ENCODE measurements around the gene NBPF1.
"Not testable (repeated sequence)": the region's sequence is repeated elsewhere in the genome, so short reads cannot be mapped to it uniquely, and the experiment has no call there.

NBPF1 gene

DNA sequence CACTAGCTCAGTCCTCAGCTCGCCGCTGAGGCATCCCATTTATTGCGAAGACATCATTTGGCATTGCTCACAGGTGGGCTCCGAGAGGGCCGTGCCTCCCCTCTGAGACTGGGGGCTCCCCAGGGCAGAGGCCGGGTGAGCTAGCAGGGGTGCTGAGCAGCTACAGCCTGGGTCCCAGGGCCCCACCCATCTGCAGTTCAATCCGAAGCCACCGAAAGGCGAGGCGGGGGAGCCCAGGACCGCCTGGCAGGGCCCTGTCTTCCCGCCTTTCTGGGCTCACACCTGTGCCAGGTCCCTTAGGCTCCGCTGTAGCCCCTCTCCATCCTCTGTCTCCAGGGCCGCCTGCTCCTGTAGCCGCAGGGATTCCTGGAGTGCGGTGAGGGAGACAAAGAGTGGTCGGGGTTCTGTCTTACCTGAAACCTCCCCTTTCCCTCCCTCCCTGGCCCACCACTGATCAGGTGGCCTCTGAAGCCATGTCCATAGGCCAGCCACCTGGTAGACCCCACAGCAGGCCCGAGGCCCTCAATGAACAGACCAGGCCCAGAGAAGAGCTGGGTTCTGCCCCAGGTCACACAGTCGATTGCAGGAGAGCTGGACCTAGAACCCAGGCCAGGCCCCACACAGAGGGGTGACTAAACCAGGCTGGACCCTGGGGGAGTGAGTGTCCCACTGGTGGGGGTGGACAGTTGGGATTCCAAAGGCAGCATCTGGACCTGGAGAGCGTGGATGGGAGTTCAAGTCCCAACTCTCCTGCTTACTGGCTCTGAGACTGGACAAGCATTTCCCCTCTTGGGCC is 18.1 kb upstream of the NBPF1 start:
- Histone ChIP-seq H3K27me3 (ENCODE audit: control insufficient read depth in 1 of 2, insufficient read depth in 2 of 2, low read length in 2 of 2) (no peaks in the 10 kb centered on the region), H3K4me3 (ENCODE audit: low read depth in 1 of 2, low read length in 2 of 2) (no peak overlapping the region), H3K9ac (ENCODE audit: low read depth in 1 of 2, low read length in 2 of 2) (no peak overlapping the region), H3K36me3 (ENCODE audit: control insufficient read depth in 1 of 2, insufficient read depth in 2 of 2, low read length in 2 of 2) (peaks cover 27 to 76% of the 10 kb centered on the region in 2 donors), H3K4me1 (ENCODE audit: control insufficient read depth in 1 of 2, insufficient read depth in 2 of 2, low read length in 2 of 2) (no peaks in the 10 kb centered on the region), H3K27ac (ENCODE audit: low read depth, low read length) (no peak overlapping the region), H3K9me3 (ENCODE audit: control insufficient read depth in 1 of 2, low read length in 2 of 2) (no peaks in the 10 kb centered on the region)

DNA sequence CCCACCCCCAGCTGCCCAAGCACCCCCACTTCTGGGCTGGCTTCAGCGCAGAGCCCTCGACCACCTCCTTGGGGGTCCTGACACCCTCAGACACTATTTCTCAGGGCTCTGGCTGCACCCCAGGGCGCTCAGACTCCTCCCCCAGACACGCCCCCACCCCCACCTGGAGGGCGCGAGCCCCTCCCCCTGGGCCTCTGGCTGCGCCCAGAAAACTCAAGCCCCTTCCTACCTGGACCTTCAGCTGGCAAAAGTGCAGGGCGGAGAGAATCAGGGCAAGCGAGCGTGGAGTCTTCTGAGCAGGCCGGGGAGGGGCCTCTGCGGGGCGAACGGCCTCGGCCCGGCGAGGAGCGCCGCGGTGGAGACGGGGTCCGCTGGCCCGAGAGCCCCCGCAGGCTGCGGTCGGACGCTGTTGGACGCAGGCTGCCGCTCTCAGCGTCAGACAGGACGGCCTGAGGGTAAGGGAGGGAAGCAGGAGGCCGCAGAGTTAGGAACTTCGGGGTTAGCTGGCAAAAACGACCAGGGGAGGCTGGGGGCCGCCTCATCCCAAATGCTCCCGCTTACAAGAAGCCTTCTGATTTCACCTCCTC is 17.4 kb upstream of the NBPF1 start:
- Histone ChIP-seq H3K36me3 (ENCODE audit: control insufficient read depth in 1 of 2, insufficient read depth in 2 of 2, low read length in 2 of 2) (peaks cover 34 to 82% of the 10 kb centered on the region in 2 donors), H3K27me3 (ENCODE audit: control insufficient read depth in 1 of 2, insufficient read depth in 2 of 2, low read length in 2 of 2) (no peaks in the 10 kb centered on the region), H3K4me3 (ENCODE audit: low read depth in 1 of 2, low read length in 2 of 2) (no peak overlapping the region), H3K27ac (ENCODE audit: low read depth, low read length) (no peak overlapping the region), H3K9ac (ENCODE audit: low read depth in 1 of 2, low read length in 2 of 2) (no peak overlapping the region), H3K4me1 (ENCODE audit: control insufficient read depth in 1 of 2, insufficient read depth in 2 of 2, low read length in 2 of 2) (no peaks in the 10 kb centered on the region), H3K9me3 (ENCODE audit: control insufficient read depth in 1 of 2, low read length in 2 of 2) (no peaks in the 10 kb centered on the region)

DNA sequence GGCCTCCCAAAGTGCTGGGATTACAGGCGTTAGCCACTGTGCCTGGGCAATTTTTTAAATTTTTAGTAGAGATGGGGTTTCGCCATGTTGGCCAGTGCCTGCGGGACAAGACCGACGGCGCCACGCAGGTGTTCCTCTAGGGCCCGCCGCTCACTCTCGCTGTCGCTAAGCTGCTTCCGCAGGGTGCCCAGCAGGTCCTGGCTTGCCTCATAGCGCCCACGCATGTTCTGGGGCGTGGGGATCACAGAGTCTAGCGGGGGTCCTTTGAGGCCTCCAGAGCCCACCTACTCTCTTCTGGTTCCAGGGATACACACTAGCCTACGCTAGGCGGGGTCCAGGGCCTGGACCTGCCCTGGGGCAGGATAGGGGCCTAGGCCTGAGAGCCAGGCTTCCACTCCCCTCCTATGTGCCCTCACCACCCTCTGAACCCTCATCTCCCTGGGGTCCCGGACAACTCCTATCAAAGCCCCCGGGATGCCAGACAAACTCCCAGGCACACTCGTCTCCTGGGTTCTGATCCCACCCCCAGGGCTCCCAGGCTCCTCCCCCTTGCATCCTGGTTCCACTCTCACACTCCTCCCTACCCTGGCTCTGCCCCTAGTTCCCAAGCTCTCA is 16.7 kb upstream of the NBPF1 start:
- not testable (repeated sequence) for H3K4me1 ChIP-seq (ENCODE audit: control insufficient read depth in 1 of 2, insufficient read depth in 2 of 2, low read length in 2 of 2); H3K4me3 ChIP-seq (ENCODE audit: low read depth in 1 of 2, low read length in 2 of 2); H3K9me3 ChIP-seq (ENCODE audit: control insufficient read depth in 1 of 2, low read length in 2 of 2); H3K27me3 ChIP-seq (ENCODE audit: control insufficient read depth in 1 of 2, insufficient read depth in 2 of 2, low read length in 2 of 2); H3K27ac ChIP-seq (ENCODE audit: low read depth, low read length); H3K9ac ChIP-seq (ENCODE audit: low read depth in 1 of 2, low read length in 2 of 2)
- peaks cover 36 to 81% of the 10 kb centered on the region in 2 donors for H3K36me3 ChIP-seq (ENCODE audit: control insufficient read depth in 1 of 2, insufficient read depth in 2 of 2, low read length in 2 of 2)

GRCh38 chr1:16628361-16629111 is 15.2 kb upstream of the NBPF1 start:
- Histone ChIP-seq H3K4me1 (ENCODE audit: control insufficient read depth in 1 of 2, insufficient read depth in 2 of 2, low read length in 2 of 2) (peaks cover 8 to 15% of the 10 kb centered on the region in 2 donors), H3K4me3 (ENCODE audit: low read depth in 1 of 2, low read length in 2 of 2) (no peak overlapping the region), H3K9me3 (ENCODE audit: control insufficient read depth in 1 of 2, low read length in 2 of 2) (no peaks in the 10 kb centered on the region), H3K9ac (ENCODE audit: low read depth in 1 of 2, low read length in 2 of 2) (no peak overlapping the region), H3K36me3 (ENCODE audit: control insufficient read depth in 1 of 2, insufficient read depth in 2 of 2, low read length in 2 of 2) (peaks cover 36 to 79% of the 10 kb centered on the region in 2 donors), H3K27ac (ENCODE audit: low read depth, low read length) (no peak overlapping the region), H3K27me3 (ENCODE audit: control insufficient read depth in 1 of 2, insufficient read depth in 2 of 2, low read length in 2 of 2) (no peaks in the 10 kb centered on the region)

GRCh38 chr1:16626409-16626983 is 13.1 kb upstream of the NBPF1 start:
- H3K9me3 ChIP-seq (ENCODE audit: control insufficient read depth in 1 of 2, low read length in 2 of 2); H3K27ac ChIP-seq (ENCODE audit: low read depth, low read length); H3K27me3 ChIP-seq (ENCODE audit: control insufficient read depth in 1 of 2, insufficient read depth in 2 of 2, low read length in 2 of 2); H3K4me3 ChIP-seq (ENCODE audit: low read depth in 1 of 2, low read length in 2 of 2); H3K9ac ChIP-seq (ENCODE audit: low read depth in 1 of 2, low read length in 2 of 2): not testable (repeated sequence)
- H3K4me1 ChIP-seq (ENCODE audit: control insufficient read depth in 1 of 2, insufficient read depth in 2 of 2, low read length in 2 of 2) = peaks cover 14 to 20% of the 10 kb centered on the region in 2 donors
- H3K36me3 ChIP-seq (ENCODE audit: control insufficient read depth in 1 of 2, insufficient read depth in 2 of 2, low read length in 2 of 2) = peaks cover 37 to 79% of the 10 kb centered on the region in 2 donors

- Histone ChIP-seq H3K36me3 (ENCODE audit: control insufficient read depth in 1 of 2, insufficient read depth in 2 of 2, low read length in 2 of 2) (peaks cover 33 to 77% of the 10 kb centered on the region in 2 donors), H3K9me3 (ENCODE audit: control insufficient read depth in 1 of 2, low read length in 2 of 2) (no peaks in the 10 kb centered on the region), H3K9ac (ENCODE audit: low read depth in 1 of 2, low read length in 2 of 2) (no peak overlapping the region), H3K4me1 (ENCODE audit: control insufficient read depth in 1 of 2, insufficient read depth in 2 of 2, low read length in 2 of 2) (peaks cover 14 to 24% of the 10 kb centered on the region in 2 donors), H3K27me3 (ENCODE audit: control insufficient read depth in 1 of 2, insufficient read depth in 2 of 2, low read length in 2 of 2) (no peaks in the 10 kb centered on the region), H3K27ac (ENCODE audit: low read depth, low read length) (no peak overlapping the region), H3K4me3 (ENCODE audit: low read depth in 1 of 2, low read length in 2 of 2) (no peak overlapping the region)
Measured at GRCh38 chr1:16625497-16626408, 12.4 kb upstream of the NBPF1 start.

GRCh38 chr1:16623812-16624719 is 10.7 kb upstream of the NBPF1 start:
- Histone ChIP-seq H3K36me3 (ENCODE audit: control insufficient read depth in 1 of 2, insufficient read depth in 2 of 2, low read length in 2 of 2) (peaks cover 31 to 66% of the 10 kb centered on the region in 2 donors), H3K27ac (ENCODE audit: low read depth, low read length) (peak overlapping the region; percentile 69), H3K4me1 (ENCODE audit: control insufficient read depth in 1 of 2, insufficient read depth in 2 of 2, low read length in 2 of 2) (peaks cover 14 to 24% of the 10 kb centered on the region in 2 donors), H3K9ac (ENCODE audit: low read depth in 1 of 2, low read length in 2 of 2) (peak overlapping the region in 1 of 2 donors; percentile 55)
- H3K4me3 ChIP-seq (ENCODE audit: low read depth in 1 of 2, low read length in 2 of 2); H3K9me3 ChIP-seq (ENCODE audit: control insufficient read depth in 1 of 2, low read length in 2 of 2); H3K27me3 ChIP-seq (ENCODE audit: control insufficient read depth in 1 of 2, insufficient read depth in 2 of 2, low read length in 2 of 2): not testable (repeated sequence)

GRCh38 chr1:16623337-16623736 is 10.0 kb upstream of the NBPF1 start:
- H3K9ac ChIP-seq (ENCODE audit: low read depth in 1 of 2, low read length in 2 of 2) = peak overlapping the region in 1 of 2 donors; percentile 55
- H3K4me3 ChIP-seq (ENCODE audit: low read depth in 1 of 2, low read length in 2 of 2); H3K9me3 ChIP-seq (ENCODE audit: control insufficient read depth in 1 of 2, low read length in 2 of 2); H3K27me3 ChIP-seq (ENCODE audit: control insufficient read depth in 1 of 2, insufficient read depth in 2 of 2, low read length in 2 of 2): not testable (repeated sequence)
- H3K4me1 ChIP-seq (ENCODE audit: control insufficient read depth in 1 of 2, insufficient read depth in 2 of 2, low read length in 2 of 2) = peaks cover 14 to 24% of the 10 kb centered on the region in 2 donors
- peak overlapping the region; percentile 69 for H3K27ac ChIP-seq (ENCODE audit: low read depth, low read length)
- peaks cover 24 to 65% of the 10 kb centered on the region in 2 donors for H3K36me3 ChIP-seq (ENCODE audit: control insufficient read depth in 1 of 2, insufficient read depth in 2 of 2, low read length in 2 of 2)
